Measurements from ENCODE around the gene PPM1B. TPM values are rescaled to one million over a fixed set of nuclear protein-coding genes. Genes with fewer than 3 reads are reported as not detected.

PPM1B gene
- total and polyA plus RNA-seq, 9 of the 15 experiments (the other 6 are each of a cell fraction or from before 2014, with no cell fraction given) = 8.9 to 44.0 (median 28.6) TPM

- TF ChIP-seq CXXC5 (CRISPR knock-in tag; IDR thresholded peaks at IDR 0.05) = no peak
- TF ChIP-seq DACH1 (IDR thresholded peaks at IDR 0.05; ENCODE audit: partially characterized antibody) = no peak
- no peak for TF ChIP-seq ZNF232 (CRISPR knock-in tag; IDR thresholded peaks at IDR 0.05)
- TF ChIP-seq BACH1 (tag; IDR thresholded peaks at IDR 0.05) = no peak
- no peak for TF ChIP-seq ETS1 (conservative IDR thresholded peaks at IDR 0.05; ENCODE audit: control insufficient read depth, low read depth, low read length)
These were observed 50.1 kb downstream of the PPM1B start (continued) for GRCh38 chr2:44218771-44219170.

GRCh38 chr2:44226753-44227152 is 58.1 kb downstream of the PPM1B start:
- H3K36me3 ChIP-seq (ENCODE audit: control insufficient read depth, insufficient read depth, low read length) = peaks cover 16% of the 10 kb centered on the region; the same call in 2 of the 3 replicates
- H3K4me2 ChIP-seq (ENCODE audit: insufficient read depth, low read length) = no peak overlapping the region
- intact Hi-C loops (cut with micrococcal nuclease) (no loop called here), in situ Hi-C loops (cut with MboI) (no loop called here)
- no peaks in the 10 kb centered on the region for H4K20me1 ChIP-seq (replicated peaks; ENCODE audit: control insufficient read depth, insufficient read depth, low read length)
- no peaks in the 10 kb centered on the region for H3K9me1 ChIP-seq (ENCODE audit: control insufficient read depth, insufficient read depth, low read length)
- no peak overlapping the region for H3K9ac ChIP-seq (ENCODE audit: insufficient read depth in 1 of 2, low read depth in 2 of 2, low read length in 2 of 2)
- ATAC-seq = no peak
- H3K27me3 ChIP-seq (ENCODE audit: control insufficient read depth in 2 of 2, insufficient read depth in 2 of 2, low read length in 2 of 2) = no peaks in the 10 kb centered on the region
- H3K27ac ChIP-seq (ENCODE audit: extremely low read depth, low read depth, low read length) = no peak overlapping the region
- ChIA-PET POLR2A (no interaction called here), CTCF (ENCODE audit: low intra/inter-chr PET ratio) (no interaction called here)
- DNase-seq (ENCODE audit: extremely low read depth in 1 of 4, low spot score in 3 of 4) = no peak
- TF ChIP-seq NEUROD1 (IDR thresholded peaks at IDR 0.05; ENCODE audit: borderline replicate concordance, low read depth, low read length, partially characterized antibody) (no peak), ZNF124 (CRISPR knock-in tag; IDR thresholded peaks at IDR 0.05) (no peak), MITF (IDR thresholded peaks at IDR 0.05) (no peak), ZNF24 (IDR thresholded peaks at IDR 0.05) (peak; percentile 45; the same call in 1 of the 2 replicates), ZNF165 (CRISPR knock-in tag; IDR thresholded peaks at IDR 0.05; ENCODE audit: borderline replicate concordance) (no peak)
- BruUV-seq (replicated peaks) = no TSS peak
- FAIRE-seq = no peak
- 97% methylated on average over 2 of the region's 2 CpGs for WGBS (ENCODE audit: insufficient coverage, low coverage, missing lambda C conversion rate)
- no peaks in the 10 kb centered on the region for H3K79me2 ChIP-seq (ENCODE audit: control insufficient read depth, insufficient read depth, low read length)
- H3K4me3 ChIP-seq = no peak overlapping the region
- H2AFZ ChIP-seq (ENCODE audit: low read depth, low read length) = no peak overlapping the region
- H3K9me3 ChIP-seq (replicated peaks; ENCODE audit: control insufficient read depth, insufficient read depth, low read depth, low read length) = no peaks in the 10 kb centered on the region
- no peaks in the 10 kb centered on the region for H3K4me1 ChIP-seq (replicated peaks in 1 of 2; ENCODE audit: control insufficient read depth in 2 of 2, insufficient read depth in 2 of 2, low read length in 2 of 2)

Measured in K562 (cell line).